ENCODE data around the gene HOXA13. TPM values are rescaled to one million over a fixed set of nuclear protein-coding genes. Genes with fewer than 3 reads are reported as not detected.
A peak's percentile ranks its signal among the peaks of the same experiment; 100 is the strongest.

HOXA13 gene
- total RNA-seq, 2 donors from 2014 or later: 0.14 TPM; not detected in 1

GRCh38 chr7:27165089-27165995 is 34.5 kb downstream of the HOXA13 start, which contains the start of gene HOXA9:
TSS of gene HOXA9 (minus strand) at chr7:27165537. CDS start at chr7:27165457, 80 bp downstream.
- Histone ChIP-seq H3K4me1 (ENCODE audit: control insufficient read depth in 1 of 2, low read depth in 2 of 2) (peaks cover 8 to 26% of the 10 kb centered on the region in 2 donors), H3K36me3 (no peaks in the 10 kb centered on the region), H3K27ac (peak within 1 kb of the TSS in 1 of 2 donors; percentile 26), H3K4me3 (peak within 1 kb of the TSS; percentile 62), H3K9me3 (no peaks in the 10 kb centered on the region), H3K27me3 (replicated peaks; ENCODE audit: insufficient read depth) (peaks cover 9% of the 10 kb centered on the region)
- DNase-seq (ENCODE audit: low spot score) (no peak), ATAC-seq (ENCODE audit: insufficient number of reproducible peaks, low FRiP score, low read depth) (no peak)
- no peak for TF ChIP-seq CTCF (IDR thresholded peaks at IDR 0.05)

GRCh38 chr7:27164367-27165088 is 35.4 kb downstream of the HOXA13 start:
- no peak for ATAC-seq (ENCODE audit: insufficient number of reproducible peaks, low FRiP score, low read depth)

GRCh38 chr7:27164045-27164366 is 35.9 kb downstream of the HOXA13 start:
- no peaks in the 10 kb centered on the region for H3K36me3 ChIP-seq
- H3K4me3 ChIP-seq: peak overlapping the region; percentile 62
- ATAC-seq (ENCODE audit: insufficient number of reproducible peaks, low FRiP score, low read depth) (no peak), DNase-seq (ENCODE audit: low spot score) (no peak)
- H3K4me1 ChIP-seq (ENCODE audit: control insufficient read depth in 1 of 2, low read depth in 2 of 2): peaks cover 10 to 28% of the 10 kb centered on the region in 2 donors
- H3K9me3 ChIP-seq: no peaks in the 10 kb centered on the region
- peaks cover 9% of the 10 kb centered on the region for H3K27me3 ChIP-seq (replicated peaks; ENCODE audit: insufficient read depth)
- H3K27ac ChIP-seq: no peak overlapping the region
- no peak for TF ChIP-seq CTCF (IDR thresholded peaks at IDR 0.05)

More at GRCh38 chr7:27164367-27165088, 35.4 kb downstream of the HOXA13 start:
- no peak for TF ChIP-seq CTCF (IDR thresholded peaks at IDR 0.05)
- DNase-seq (ENCODE audit: low spot score): no peak
- Histone ChIP-seq H3K27ac (no peak overlapping the region), H3K36me3 (no peaks in the 10 kb centered on the region), H3K9me3 (no peaks in the 10 kb centered on the region), H3K4me3 (peak overlapping the region; percentile 62), H3K4me1 (ENCODE audit: control insufficient read depth in 1 of 2, low read depth in 2 of 2) (peaks cover 10 to 28% of the 10 kb centered on the region in 2 donors), H3K27me3 (replicated peaks; ENCODE audit: insufficient read depth) (peaks cover 9% of the 10 kb centered on the region)

GRCh38 chr7:27163288-27164044 is 36.4 kb downstream of the HOXA13 start:
- peaks cover 10 to 28% of the 10 kb centered on the region in 2 donors for H3K4me1 ChIP-seq (ENCODE audit: control insufficient read depth in 1 of 2, low read depth in 2 of 2)
- no peak for TF ChIP-seq CTCF (IDR thresholded peaks at IDR 0.05)
- H3K36me3 ChIP-seq: no peaks in the 10 kb centered on the region
- H3K27ac ChIP-seq: no peak overlapping the region
- no peak for ATAC-seq (ENCODE audit: insufficient number of reproducible peaks, low FRiP score, low read depth)
- peaks cover 9% of the 10 kb centered on the region for H3K27me3 ChIP-seq (replicated peaks; ENCODE audit: insufficient read depth)
- DNase-seq (ENCODE audit: low spot score): no peak
- H3K9me3 ChIP-seq: no peaks in the 10 kb centered on the region
- no peak overlapping the region for H3K4me3 ChIP-seq

Data from thoracic aorta (tissue), 2 donors.